Mesendoderm (in vitro differentiated cells): Measurements from ENCODE around the gene ZNF44.

Experiments used
- DNase-seq: peaks from one replicate; pipeline ENCODE4 v3.0.0; 2013
- H2AK5ac ChIP-seq: 2 replicates; pipeline ENCODE4 v1.6.1; 2013; ENCODE audit warnings: low read length, inconsistent platforms
- H2BK120ac ChIP-seq: 2 replicates; pipeline ENCODE4 v1.6.1; 2013; ENCODE audit warnings: low read depth, mild to moderate bottlenecking, low read length, moderate library complexity, mixed read lengths
- H2BK15ac ChIP-seq: replicated peaks from 2 replicates; pipeline ENCODE4 v1.6.1; 2013; ENCODE audit warnings: low read depth, mild to moderate bottlenecking, moderate library complexity
- H2BK5ac ChIP-seq: 2 replicates; pipeline ENCODE4 v1.6.1; 2013; ENCODE audit warnings: low read length, inconsistent platforms
- H3K18ac ChIP-seq: 2 replicates; pipeline ENCODE4 v1.6.1; 2013; ENCODE audit warnings: mild to moderate bottlenecking, low read length, mixed read lengths
- H3K23ac ChIP-seq: one replicate; pipeline ENCODE4 v1.6.1; 2013; ENCODE audit warnings: low read length
- H3K27ac ChIP-seq: 2 replicates; pipeline ENCODE4 v1.5.1; 2013; ENCODE audit warnings: low read depth, mild to moderate bottlenecking, inconsistent platforms, low read length, moderate library complexity
- H3K27me3 ChIP-seq: 2 replicates; pipeline ENCODE4 v1.6.1; 2013; ENCODE audit warnings: low read length, control low read depth, mild to moderate bottlenecking, inconsistent platforms; ENCODE audit not compliant: insufficient read depth, poor library complexity
- H3K36me3 ChIP-seq: 2 replicates; pipeline ENCODE4 v1.6.1; 2013; ENCODE audit warnings: low read length, inconsistent platforms; ENCODE audit not compliant: control insufficient read depth, insufficient read depth
- H3K4ac ChIP-seq: one replicate; pipeline ENCODE4 v1.6.1; 2013; ENCODE audit warnings: low read depth, mild to moderate bottlenecking, low read length, moderate library complexity
- H3K4me1 ChIP-seq: 2 replicates; pipeline ENCODE4 v1.6.1; 2013; ENCODE audit warnings: low read depth, low read length, inconsistent platforms; ENCODE audit not compliant: control insufficient read depth
- H3K4me2 ChIP-seq: 2 replicates; pipeline ENCODE4 v1.6.1; 2013; ENCODE audit warnings: low read length
- H3K4me3 ChIP-seq: 2 replicates; pipeline ENCODE4 v1.5.1; 2013; ENCODE audit warnings: mild to moderate bottlenecking, low read length
- H3K56ac ChIP-seq: one replicate; pipeline ENCODE4 v1.6.1; 2013; ENCODE audit warnings: low read length
- H3K79me1 ChIP-seq: 2 replicates; pipeline ENCODE4 v1.6.1; 2013; ENCODE audit warnings: low read length, inconsistent platforms
- H3K79me2 ChIP-seq: 2 replicates; pipeline ENCODE4 v1.6.1; 2013; ENCODE audit warnings: mild to moderate bottlenecking, low read length; ENCODE audit not compliant: control insufficient read depth, insufficient read depth
- H3K9ac ChIP-seq: 2 replicates; pipeline ENCODE4 v1.6.1; 2013; ENCODE audit warnings: low read length, inconsistent platforms
- H4K5ac ChIP-seq: one replicate; pipeline ENCODE4 v1.6.1; 2013; ENCODE audit warnings: low read length
- H4K8ac ChIP-seq: one replicate; pipeline ENCODE4 v1.6.1; 2013; ENCODE audit warnings: low read depth, mild to moderate bottlenecking, control low read depth, low read length, moderate library complexity
- WGBS: extraction: QIAGEN DNeasy Blood & Tissue Kit; methylation state at CpG from one replicate; pipeline ENCODE4 v1.1.7; 2013; ENCODE audit warnings: low lambda C conversion rate, missing lambda C conversion rate; ENCODE audit not compliant: insufficient coverage; ENCODE audit errors: extremely low coverage; 5-methylcytosine and 5-hydroxymethylcytosine counted together

The ZNF44 gene

DNA sequence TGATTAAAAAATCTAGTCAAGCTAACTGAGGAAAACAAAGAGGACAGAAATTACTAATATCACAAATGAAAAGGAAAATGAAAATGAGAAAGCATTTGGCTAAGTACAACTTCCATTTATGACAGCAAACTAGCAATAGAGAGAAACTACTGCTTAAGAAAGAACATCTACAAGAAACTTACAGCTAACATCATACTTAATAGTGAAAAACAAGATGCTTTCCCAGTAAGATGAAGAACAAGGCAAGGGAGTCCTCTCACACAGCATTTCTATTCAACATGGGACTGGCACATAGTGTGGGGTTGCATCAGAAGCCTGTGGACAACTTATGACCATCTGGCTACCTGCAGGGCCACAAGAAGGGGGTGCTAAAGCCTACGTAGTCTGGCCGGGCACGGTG is 39.3 kb downstream of the ZNF44 start:
- H3K27ac ChIP-seq = no peak overlapping the region
- no peak overlapping the region for H2BK120ac ChIP-seq
- no peak overlapping the region for H3K56ac ChIP-seq
- no peaks in the 10 kb centered on the region for H3K36me3 ChIP-seq
- no peak overlapping the region for H3K4me3 ChIP-seq
- no peaks in the 10 kb centered on the region for H3K79me1 ChIP-seq
- no peak for DNase-seq
- H2BK15ac ChIP-seq = no peak overlapping the region
- no peak overlapping the region for H3K9ac ChIP-seq
- H2AK5ac ChIP-seq = no peak overlapping the region
- H3K79me2 ChIP-seq = no peaks in the 10 kb centered on the region
- no peaks in the 10 kb centered on the region for H3K4me1 ChIP-seq
- H3K4me2 ChIP-seq = no peak overlapping the region
- no peaks in the 10 kb centered on the region for H3K27me3 ChIP-seq
- no peak overlapping the region for H3K18ac ChIP-seq
- no peak overlapping the region for H3K4ac ChIP-seq
- no peak overlapping the region for H2BK5ac ChIP-seq
- no peak overlapping the region for H4K8ac ChIP-seq
- no peak overlapping the region for H3K23ac ChIP-seq
- no peak overlapping the region for H4K5ac ChIP-seq
- WGBS = no CpG with 5 or more reads among the region's 3 CpGs

DNA sequence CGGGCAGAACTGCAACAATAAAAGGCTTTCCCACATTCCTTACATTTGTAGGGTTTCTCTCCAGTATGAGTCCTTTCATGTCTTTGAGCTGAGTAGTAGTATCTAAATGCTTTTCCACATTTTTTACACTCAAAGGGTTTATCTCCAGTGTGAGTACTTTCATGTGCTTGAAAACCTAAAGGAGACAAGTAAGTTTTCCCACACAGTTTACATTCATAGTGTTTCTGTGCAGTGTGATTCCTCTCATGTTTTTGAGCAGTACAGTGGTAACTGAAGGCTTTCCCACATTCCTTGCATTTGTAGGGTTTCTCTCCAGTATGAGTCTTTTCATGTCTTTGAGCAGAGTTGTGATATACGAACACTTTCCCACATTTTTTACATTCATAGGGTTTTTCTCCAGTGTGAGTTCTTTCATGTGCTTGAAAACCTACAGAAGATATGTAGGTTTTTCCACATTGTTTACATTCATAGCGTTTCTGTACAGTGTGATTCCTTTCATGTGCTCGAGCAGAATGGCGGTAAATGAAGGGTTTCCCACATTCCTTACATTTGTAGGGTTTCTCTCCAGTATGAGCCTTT is 47.0 kb downstream of the ZNF44 start:
- Histone ChIP-seq H3K4me3 (no peak overlapping the region), H3K27ac (no peak overlapping the region), H3K56ac (no peak overlapping the region), H3K79me1 (no peaks in the 10 kb centered on the region), H3K9ac (no peak overlapping the region), H3K36me3 (no peaks in the 10 kb centered on the region), H4K8ac (no peak overlapping the region), H2BK15ac (no peak overlapping the region), H3K4me2 (no peak overlapping the region), H3K4ac (no peak overlapping the region), H3K23ac (no peak overlapping the region), H2AK5ac (no peak overlapping the region), H3K18ac (no peak overlapping the region), H3K27me3 (no peaks in the 10 kb centered on the region), H2BK120ac (no peak overlapping the region), H4K5ac (no peak overlapping the region), H2BK5ac (no peak overlapping the region), H3K79me2 (no peaks in the 10 kb centered on the region), H3K4me1 (no peaks in the 10 kb centered on the region)
- DNase-seq = peak; percentile 10
- no CpG with 5 or more reads among the region's 5 CpGs for WGBS

DNA sequence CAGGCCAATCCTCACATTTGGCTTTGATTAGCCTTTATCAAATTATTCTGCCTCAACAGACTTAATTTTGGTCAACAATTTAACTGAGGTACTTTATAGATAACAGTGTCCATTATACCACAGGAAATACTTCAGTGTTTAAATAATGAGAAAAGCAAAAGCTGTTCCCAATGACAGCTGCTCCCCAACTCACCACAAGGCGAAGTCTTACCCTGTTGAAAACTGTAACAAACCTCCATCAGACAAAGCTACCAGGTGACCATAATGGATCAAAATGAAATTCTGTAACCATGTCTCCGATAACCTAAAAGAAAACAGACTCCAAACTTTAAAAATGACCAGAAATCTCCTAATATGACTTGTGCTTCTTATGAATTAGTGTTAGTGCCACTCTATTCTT is 50.3 kb downstream of the ZNF44 start:
- H2BK15ac ChIP-seq = no peak overlapping the region
- H3K79me1 ChIP-seq = no peaks in the 10 kb centered on the region
- no CpG with 5 or more reads among the region's 2 CpGs for WGBS
- DNase-seq = peak; percentile 12
- H3K56ac ChIP-seq = no peak overlapping the region
- H3K79me2 ChIP-seq = no peaks in the 10 kb centered on the region
- H3K4me1 ChIP-seq = no peaks in the 10 kb centered on the region
- H3K4me3 ChIP-seq = no peak overlapping the region
- no peak overlapping the region for H2BK5ac ChIP-seq
- H3K9ac ChIP-seq = no peak overlapping the region
- no peak overlapping the region for H2BK120ac ChIP-seq
- no peak overlapping the region for H3K4me2 ChIP-seq
- H3K23ac ChIP-seq = no peak overlapping the region
- no peak overlapping the region for H4K8ac ChIP-seq
- H3K18ac ChIP-seq = no peak overlapping the region
- H2AK5ac ChIP-seq = no peak overlapping the region
- H3K4ac ChIP-seq = no peak overlapping the region
- H4K5ac ChIP-seq = no peak overlapping the region
- H3K27me3 ChIP-seq = no peaks in the 10 kb centered on the region
- H3K36me3 ChIP-seq = no peaks in the 10 kb centered on the region
- H3K27ac ChIP-seq = no peak overlapping the region

DNA sequence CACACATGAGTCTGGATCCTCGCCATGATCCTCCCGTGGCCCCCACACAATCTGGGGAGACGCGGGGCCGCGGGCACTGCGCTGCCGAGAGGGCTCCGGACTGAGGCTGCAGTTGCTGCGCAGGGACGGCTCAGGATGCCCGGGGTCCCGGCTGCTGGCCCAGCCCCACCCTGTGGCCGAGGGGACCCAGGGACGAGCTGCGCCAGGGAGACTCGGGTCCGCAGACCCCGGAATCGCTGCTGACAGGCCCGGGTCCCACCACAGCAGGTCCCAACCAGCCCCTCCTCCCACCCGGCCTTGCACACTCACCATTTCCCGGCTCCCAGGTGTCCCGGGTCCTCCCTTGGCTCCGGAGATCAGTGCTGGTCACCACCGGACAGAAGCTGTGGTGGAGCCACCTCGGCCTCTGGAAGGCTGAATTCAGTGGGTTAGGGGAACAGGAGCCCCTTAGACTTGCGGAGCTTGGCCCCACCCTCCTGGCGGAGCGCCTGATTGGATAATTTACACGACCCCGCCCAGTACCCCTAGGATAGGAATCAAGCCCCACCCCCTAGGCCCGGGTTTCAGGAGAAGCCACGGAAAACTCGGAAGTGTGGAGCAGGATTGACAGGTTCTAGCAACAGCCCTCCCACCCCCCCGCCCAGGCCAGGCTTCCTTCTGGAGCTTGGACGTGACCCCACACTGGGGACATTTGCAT is 57.4 kb downstream of the ZNF44 start:
- Histone ChIP-seq H3K56ac (no peak overlapping the region), H3K79me2 (no peaks in the 10 kb centered on the region), H3K23ac (no peak overlapping the region), H4K5ac (no peak overlapping the region), H2BK15ac (no peak overlapping the region), H2BK5ac (no peak overlapping the region), H3K9ac (no peak overlapping the region), H3K27ac (no peak overlapping the region), H3K4ac (no peak overlapping the region), H3K18ac (no peak overlapping the region), H4K8ac (no peak overlapping the region), H3K79me1 (no peaks in the 10 kb centered on the region), H3K36me3 (no peaks in the 10 kb centered on the region), H2BK120ac (no peak overlapping the region), H3K4me2 (no peak overlapping the region), H2AK5ac (no peak overlapping the region), H3K27me3 (no peaks in the 10 kb centered on the region), H3K4me3 (no peak overlapping the region), H3K4me1 (no peaks in the 10 kb centered on the region)
- whole genome bisulfite sequencing = no CpG with 5 or more reads among the region's 37 CpGs
- DNase-seq = no peak

DNA sequence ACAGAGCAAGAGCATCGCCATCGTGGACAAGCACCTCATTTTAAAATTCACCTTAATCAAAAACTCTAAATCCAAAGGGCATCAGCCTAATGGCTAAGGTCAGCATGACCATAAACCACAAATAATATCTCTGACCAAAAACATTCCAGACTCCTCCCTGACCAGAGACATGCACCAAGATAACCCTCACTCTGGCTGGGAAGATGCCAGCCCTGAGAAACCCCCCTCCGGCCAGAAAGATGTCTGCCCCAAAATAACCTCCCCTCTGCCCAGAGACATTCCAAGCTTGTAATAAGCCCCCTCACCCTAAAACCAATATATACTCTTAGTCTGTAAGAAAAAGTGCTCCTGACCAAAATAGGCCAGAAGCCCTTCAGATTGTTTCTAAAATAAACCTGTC is 61.7 kb downstream of the ZNF44 start:
- H3K4me3 ChIP-seq = no peak overlapping the region
- H2AK5ac ChIP-seq = no peak overlapping the region
- WGBS = no CpG with 5 or more reads among the region's 3 CpGs
- H3K4me1 ChIP-seq = no peaks in the 10 kb centered on the region
- no peak overlapping the region for H3K27ac ChIP-seq
- no peak overlapping the region for H3K56ac ChIP-seq
- H3K9ac ChIP-seq = no peak overlapping the region
- no peak overlapping the region for H2BK5ac ChIP-seq
- no peaks in the 10 kb centered on the region for H3K36me3 ChIP-seq
- H4K5ac ChIP-seq = no peak overlapping the region
- H3K27me3 ChIP-seq = no peaks in the 10 kb centered on the region
- H3K79me1 ChIP-seq = no peaks in the 10 kb centered on the region
- H2BK120ac ChIP-seq = no peak overlapping the region
- no peaks in the 10 kb centered on the region for H3K79me2 ChIP-seq
- H3K23ac ChIP-seq = no peak overlapping the region
- H2BK15ac ChIP-seq = no peak overlapping the region
- H3K4ac ChIP-seq = no peak overlapping the region
- H3K18ac ChIP-seq = no peak overlapping the region
- no peak for DNase-seq
- no peak overlapping the region for H3K4me2 ChIP-seq
- no peak overlapping the region for H4K8ac ChIP-seq
